HepG2 (cell line): Measurements from ENCODE around the gene NINJ2. TPM values are rescaled to one million over a fixed set of nuclear protein-coding genes. Genes with fewer than 3 reads are reported as not detected.

Experiments used
- ARNTL ChIP-seq: sonication (generic); formaldehyde crosslinking; IDR thresholded peaks from 2 replicates; pipeline ENCODE4 v1.4.0; 2020; ENCODE audit warnings: mild to moderate bottlenecking, missing genetic modification reagents
- FLYWCH1 ChIP-seq: sonication (generic); formaldehyde crosslinking; IDR thresholded peaks from 2 replicates; pipeline ENCODE4 v1.8.1; 2023; ENCODE audit warnings: mild to moderate bottlenecking, missing genetic modification reagents
- FOXA1 ChIP-seq, 2 experiments: fragments of 450-650 bp in 1 of 2; sonication (generic) in 1 of 2; formaldehyde crosslinking in 1 of 2; IDR thresholded peaks; 2 replicates each; pipeline versions ENCODE4 v1.4.0 to v1.6.1; 2016 to 2020; ENCODE audit warnings: missing genetic modification reagents in 1 of 2
- HMG20B ChIP-seq: conservative IDR thresholded peaks from 2 replicates; pipeline ENCODE4 v1.6.1; 2016; ENCODE audit warnings: missing genetic modification reagents, missing compliant biosample characterization
- HNF4G ChIP-seq, 2 experiments: sonication (generic) in 1 of 2; formaldehyde crosslinking in 1 of 2; IDR thresholded peaks; 2 replicates each; pipeline versions ENCODE4 v1.4.0 to v1.6.1; 2011 to 2020; ENCODE audit warnings: borderline replicate concordance in 2 of 2, low read depth in 2 of 2, mild to moderate bottlenecking in 2 of 2, low read length in 1 of 2, missing genetic modification reagents in 1 of 2, moderate library complexity in 1 of 2
- LCORL ChIP-seq, 2 experiments: fragments of 450-650 bp in 1 of 2; sonication (generic) in 1 of 2; formaldehyde crosslinking in 1 of 2; IDR thresholded peaks; 2 replicates each; pipeline versions ENCODE4 v1.5.0 to v1.6.1; 2017 to 2020; ENCODE audit warnings: antibody characterized with exemption in 1 of 2, missing genetic modification reagents in 1 of 2
- POLR2G ChIP-seq: fragments of 200-400 bp; formaldehyde crosslinking; IDR thresholded peaks from 2 replicates; pipeline ENCODE4 v1.6.1; 2018; ENCODE audit warnings: mild to moderate bottlenecking, low read depth, low read length, moderate library complexity
- RARG ChIP-seq: sonication (generic); formaldehyde crosslinking; IDR thresholded peaks from 2 replicates; pipeline ENCODE4 v1.4.0; 2020; ENCODE audit warnings: low read depth, mild to moderate bottlenecking, missing genetic modification reagents
- THAP11 ChIP-seq: IDR thresholded peaks from 2 replicates; pipeline ENCODE4 v1.6.1; 2016; ENCODE audit warnings: missing biosample characterization, missing genetic modification reagents
- ZNF570 ChIP-seq: sonication (generic); formaldehyde crosslinking; IDR thresholded peaks from 2 replicates; pipeline ENCODE4 v1.4.0; 2020; ENCODE audit warnings: mild to moderate bottlenecking, missing genetic modification reagents, borderline replicate concordance
- ZNF737 ChIP-seq: sonication (generic); formaldehyde crosslinking; IDR thresholded peaks from 2 replicates; pipeline ENCODE4 v1.5.0; 2020; ENCODE audit warnings: missing genetic modification reagents, mild to moderate bottlenecking, borderline replicate concordance
- ZNF782 ChIP-seq: sonication (generic); formaldehyde crosslinking; IDR thresholded peaks from 2 replicates; pipeline ENCODE4 v1.4.0; 2020; ENCODE audit warnings: missing genetic modification reagents, mild to moderate bottlenecking, borderline replicate concordance
- polyA plus RNA-seq, 8 experiments: library from polyadenylated mRNA; depleted of rRNA in 3 of 8; stranded (reverse) in 7 of 8; unstranded in 1 of 8; fragments of >200 nt; fragmentation: Illumina TruSeq in 4 of 8; extraction: Trizol in 4 of 8; gene quantifications; 2 replicates each; pipeline versions ENCODE4 v1.2.1 to v1.2.3, GENCODE V29; 2011 to 2016; ENCODE audit warnings: low read depth in 4 of 8, missing spikeins in 1 of 8, mixed read lengths in 1 of 8; ENCODE audit not compliant: insufficient read depth in 1 of 8
- total RNA-seq, 5 experiments: library from RNA; depleted of rRNA; stranded (reverse); fragments of >200 nt; fragmentation: Illumina TruSeq; extraction: Trizol; gene quantifications; 2 replicates each; pipeline ENCODE4 v1.2.3, GENCODE V29; 2016; ENCODE audit warnings: low read depth in 1 of 5
- TF ChIP-seq, protein P1 (sequence below): fragments of 450-650 bp; IDR thresholded peaks from 2 replicates; pipeline ENCODE4 v1.6.1; 2017; ENCODE audit warnings: mild to moderate bottlenecking
- TF ChIP-seq, protein P2 (sequence below): sonication (generic); formaldehyde crosslinking; conservative IDR thresholded peaks from 2 replicates; pipeline ENCODE4 v1.8.0; 2022; ENCODE audit warnings: mild to moderate bottlenecking, moderate library complexity, missing genetic modification reagents
- TF ChIP-seq, protein P3 (sequence below): sonication (generic); formaldehyde crosslinking; IDR thresholded peaks from 2 replicates; pipeline ENCODE4 v1.4.0; 2020; ENCODE audit warnings: mild to moderate bottlenecking, missing genetic modification reagents, borderline replicate concordance

The NINJ2 gene
- total and polyA plus RNA-seq, 2 of the 13 experiments (the other 11 are each of a cell fraction or from before 2014, with no cell fraction given) = 0.62 to 3.8 TPM

DNA sequence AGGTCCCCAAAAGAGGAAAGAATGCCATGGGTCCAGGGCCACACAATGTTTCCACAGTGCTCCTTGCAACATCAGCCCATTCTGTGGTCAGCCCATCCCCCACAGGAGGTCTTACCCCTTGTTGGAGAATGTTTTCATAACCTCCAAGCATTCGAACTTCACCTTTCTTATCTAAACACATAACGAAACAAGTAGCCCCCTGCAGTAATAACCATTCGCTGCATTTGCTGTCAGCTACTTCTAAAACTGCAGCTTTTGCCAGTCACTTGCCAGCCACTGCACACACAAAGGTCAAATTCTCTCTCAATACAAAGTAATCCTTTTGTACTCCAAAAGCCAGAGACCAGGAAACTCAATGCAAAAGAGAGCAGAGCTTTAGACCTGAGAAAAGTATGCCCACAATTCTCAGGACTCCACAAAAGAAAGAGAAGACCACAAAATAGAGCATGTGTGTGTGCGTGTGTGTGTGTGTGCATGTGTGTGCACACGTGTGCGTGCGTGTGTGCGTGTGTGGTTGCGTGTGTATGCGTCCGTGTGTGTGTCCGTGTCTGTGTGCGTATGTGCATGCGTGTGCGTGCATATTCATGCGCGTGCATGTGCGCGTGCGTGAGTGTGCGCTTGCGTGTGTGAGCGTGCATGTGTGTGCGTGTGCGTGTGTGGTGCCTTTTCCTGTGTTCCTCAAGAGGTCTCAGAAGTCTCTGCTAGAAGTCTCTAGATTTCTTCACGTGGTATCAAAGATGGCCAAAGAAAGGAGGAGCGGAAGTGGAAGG, 31.7 kb upstream of the NINJ2 start (continued):
- TF ChIP-seq ZNF737 (CRISPR knock-in tag) = no peak
- TF ChIP-seq ZNF570 (CRISPR knock-in tag) = no peak
- TF ChIP-seq THAP11 (CRISPR knock-in tag) = 0 out of 2 replicates have a peak, but pooled peaks have one; percentile 32
- no peak for TF ChIP-seq ZNF782
- TF ChIP-seq FOXA1 (IDR thresholded peaks at IDR 0.05) = no peak
- peak; percentile 48 for TF ChIP-seq FOXA1 (CRISPR knock-in tag; IDR thresholded peaks at IDR 0.05)
- no peak for TF ChIP-seq LCORL (IDR thresholded peaks at IDR 0.05)
- peak; percentile 77 for TF ChIP-seq LCORL (CRISPR knock-in tag; IDR thresholded peaks at IDR 0.05)
- TF ChIP-seq FLYWCH1 (CRISPR knock-in tag) = no peak
- TF ChIP-seq, protein P1, sequence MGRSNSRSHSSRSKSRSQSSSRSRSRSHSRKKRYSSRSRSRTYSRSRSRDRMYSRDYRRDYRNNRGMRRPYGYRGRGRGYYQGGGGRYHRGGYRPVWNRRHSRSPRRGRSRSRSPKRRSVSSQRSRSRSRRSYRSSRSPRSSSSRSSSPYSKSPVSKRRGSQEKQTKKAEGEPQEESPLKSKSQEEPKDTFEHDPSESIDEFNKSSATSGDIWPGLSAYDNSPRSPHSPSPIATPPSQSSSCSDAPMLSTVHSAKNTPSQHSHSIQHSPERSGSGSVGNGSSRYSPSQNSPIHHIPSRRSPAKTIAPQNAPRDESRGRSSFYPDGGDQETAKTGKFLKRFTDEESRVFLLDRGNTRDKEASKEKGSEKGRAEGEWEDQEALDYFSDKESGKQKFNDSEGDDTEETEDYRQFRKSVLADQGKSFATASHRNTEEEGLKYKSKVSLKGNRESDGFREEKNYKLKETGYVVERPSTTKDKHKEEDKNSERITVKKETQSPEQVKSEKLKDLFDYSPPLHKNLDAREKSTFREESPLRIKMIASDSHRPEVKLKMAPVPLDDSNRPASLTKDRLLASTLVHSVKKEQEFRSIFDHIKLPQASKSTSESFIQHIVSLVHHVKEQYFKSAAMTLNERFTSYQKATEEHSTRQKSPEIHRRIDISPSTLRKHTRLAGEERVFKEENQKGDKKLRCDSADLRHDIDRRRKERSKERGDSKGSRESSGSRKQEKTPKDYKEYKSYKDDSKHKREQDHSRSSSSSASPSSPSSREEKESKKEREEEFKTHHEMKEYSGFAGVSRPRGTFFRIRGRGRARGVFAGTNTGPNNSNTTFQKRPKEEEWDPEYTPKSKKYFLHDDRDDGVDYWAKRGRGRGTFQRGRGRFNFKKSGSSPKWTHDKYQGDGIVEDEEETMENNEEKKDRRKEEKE = no peak
- TF ChIP-seq HMG20B (CRISPR knock-in tag) = peak; percentile 70
- no peak for TF ChIP-seq POLR2G
- TF ChIP-seq, protein P2, sequence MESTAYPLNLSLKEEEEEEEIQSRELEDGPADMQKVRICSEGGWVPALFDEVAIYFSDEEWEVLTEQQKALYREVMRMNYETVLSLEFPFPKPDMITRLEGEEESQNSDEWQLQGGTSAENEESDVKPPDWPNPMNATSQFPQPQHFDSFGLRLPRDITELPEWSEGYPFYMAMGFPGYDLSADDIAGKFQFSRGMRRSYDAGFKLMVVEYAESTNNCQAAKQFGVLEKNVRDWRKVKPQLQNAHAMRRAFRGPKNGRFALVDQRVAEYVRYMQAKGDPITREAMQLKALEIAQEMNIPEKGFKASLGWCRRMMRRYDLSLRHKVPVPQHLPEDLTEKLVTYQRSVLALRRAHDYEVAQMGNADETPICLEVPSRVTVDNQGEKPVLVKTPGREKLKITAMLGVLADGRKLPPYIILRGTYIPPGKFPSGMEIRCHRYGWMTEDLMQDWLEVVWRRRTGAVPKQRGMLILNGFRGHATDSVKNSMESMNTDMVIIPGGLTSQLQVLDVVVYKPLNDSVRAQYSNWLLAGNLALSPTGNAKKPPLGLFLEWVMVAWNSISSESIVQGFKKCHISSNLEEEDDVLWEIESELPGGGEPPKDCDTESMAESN = no peak
- 0 out of 2 replicates have a peak, but pooled peaks have one; percentile 43 for TF ChIP-seq ARNTL (CRISPR knock-in tag)
- no peak for TF ChIP-seq RARG (CRISPR knock-in tag)
- peak; percentile 68; the same call in 1 of the 2 replicates for TF ChIP-seq HNF4G (IDR thresholded peaks at IDR 0.05; ENCODE audit: borderline replicate concordance, low read depth, low read length)
- no peak for TF ChIP-seq HNF4G (CRISPR knock-in tag; IDR thresholded peaks at IDR 0.05; ENCODE audit: borderline replicate concordance, low read depth)
- TF ChIP-seq, protein P3, sequence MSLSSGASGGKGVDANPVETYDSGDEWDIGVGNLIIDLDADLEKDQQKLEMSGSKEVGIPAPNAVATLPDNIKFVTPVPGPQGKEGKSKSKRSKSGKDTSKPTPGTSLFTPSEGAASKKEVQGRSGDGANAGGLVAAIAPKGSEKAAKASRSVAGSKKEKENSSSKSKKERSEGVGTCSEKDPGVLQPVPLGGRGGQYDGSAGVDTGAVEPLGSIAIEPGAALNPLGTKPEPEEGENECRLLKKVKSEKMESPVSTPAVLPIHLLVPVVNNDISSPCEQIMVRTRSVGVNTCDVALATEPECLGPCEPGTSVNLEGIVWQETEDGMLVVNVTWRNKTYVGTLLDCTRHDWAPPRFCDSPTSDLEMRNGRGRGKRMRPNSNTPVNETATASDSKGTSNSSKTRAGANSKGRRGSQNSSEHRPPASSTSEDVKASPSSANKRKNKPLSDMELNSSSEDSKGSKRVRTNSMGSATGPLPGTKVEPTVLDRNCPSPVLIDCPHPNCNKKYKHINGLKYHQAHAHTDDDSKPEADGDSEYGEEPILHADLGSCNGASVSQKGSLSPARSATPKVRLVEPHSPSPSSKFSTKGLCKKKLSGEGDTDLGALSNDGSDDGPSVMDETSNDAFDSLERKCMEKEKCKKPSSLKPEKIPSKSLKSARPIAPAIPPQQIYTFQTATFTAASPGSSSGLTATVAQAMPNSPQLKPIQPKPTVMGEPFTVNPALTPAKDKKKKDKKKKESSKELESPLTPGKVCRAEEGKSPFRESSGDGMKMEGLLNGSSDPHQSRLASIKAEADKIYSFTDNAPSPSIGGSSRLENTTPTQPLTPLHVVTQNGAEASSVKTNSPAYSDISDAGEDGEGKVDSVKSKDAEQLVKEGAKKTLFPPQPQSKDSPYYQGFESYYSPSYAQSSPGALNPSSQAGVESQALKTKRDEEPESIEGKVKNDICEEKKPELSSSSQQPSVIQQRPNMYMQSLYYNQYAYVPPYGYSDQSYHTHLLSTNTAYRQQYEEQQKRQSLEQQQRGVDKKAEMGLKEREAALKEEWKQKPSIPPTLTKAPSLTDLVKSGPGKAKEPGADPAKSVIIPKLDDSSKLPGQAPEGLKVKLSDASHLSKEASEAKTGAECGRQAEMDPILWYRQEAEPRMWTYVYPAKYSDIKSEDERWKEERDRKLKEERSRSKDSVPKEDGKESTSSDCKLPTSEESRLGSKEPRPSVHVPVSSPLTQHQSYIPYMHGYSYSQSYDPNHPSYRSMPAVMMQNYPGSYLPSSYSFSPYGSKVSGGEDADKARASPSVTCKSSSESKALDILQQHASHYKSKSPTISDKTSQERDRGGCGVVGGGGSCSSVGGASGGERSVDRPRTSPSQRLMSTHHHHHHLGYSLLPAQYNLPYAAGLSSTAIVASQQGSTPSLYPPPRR (CRISPR knock-in tag) = peak; percentile 91
